CMK (cell line): Measurements from ENCODE around the gene PEDS1.
"Not testable (repeated sequence)": the region's sequence is repeated elsewhere in the genome, so short reads cannot be mapped to it uniquely, and the experiment has no call there.

Experiments
- DNase-seq: peaks from one replicate; pipeline ENCODE4 v3.0.0-alpha.2; 2010; ENCODE audit warnings: low read depth

The PEDS1 gene

GRCh38 chr20:50163570-50164317, 10.2 kb upstream of the PEDS1 start:
- DNase-seq = no peak

DNA sequence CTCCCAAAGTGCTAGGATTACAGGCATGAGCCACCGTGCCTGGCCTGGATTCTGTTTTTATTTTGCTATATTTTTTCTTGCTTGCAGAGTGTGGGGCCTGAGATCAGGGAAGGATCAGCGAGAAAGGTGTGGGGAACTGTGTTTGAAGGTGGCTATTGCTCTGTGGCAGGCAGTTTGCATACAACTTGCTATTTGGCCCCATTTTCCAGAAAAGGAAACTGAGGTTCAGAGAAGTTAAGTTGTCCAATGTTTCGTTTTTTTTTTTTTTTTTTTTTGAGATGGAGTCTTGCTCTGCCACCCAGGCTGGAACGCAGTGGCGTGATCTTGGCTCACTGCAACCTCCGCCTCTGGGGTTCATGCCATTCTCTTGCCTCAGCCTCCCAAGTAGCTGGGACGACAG, 8.0 kb upstream of the PEDS1 start:
- not testable (repeated sequence) for DNase-seq

DNA sequence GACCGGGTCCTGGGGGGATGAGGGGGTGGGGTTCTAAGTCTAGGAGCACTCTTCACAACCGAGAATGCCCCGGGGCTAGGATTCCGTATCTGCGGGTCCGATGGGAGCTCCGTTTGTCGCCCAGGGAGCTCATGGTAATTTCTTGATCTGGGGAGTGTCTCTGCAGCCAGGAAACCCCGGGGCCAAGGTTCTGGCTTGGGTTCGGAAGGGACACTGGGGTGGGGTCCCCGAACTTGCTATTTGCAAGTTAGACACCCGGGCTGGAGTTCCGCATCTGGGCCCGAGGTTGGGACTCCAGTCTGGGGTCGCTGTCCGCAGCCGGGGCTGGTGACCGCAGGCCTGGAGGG, 397 bp downstream of the PEDS1 start:
- DNase-seq = no peak

DNA sequence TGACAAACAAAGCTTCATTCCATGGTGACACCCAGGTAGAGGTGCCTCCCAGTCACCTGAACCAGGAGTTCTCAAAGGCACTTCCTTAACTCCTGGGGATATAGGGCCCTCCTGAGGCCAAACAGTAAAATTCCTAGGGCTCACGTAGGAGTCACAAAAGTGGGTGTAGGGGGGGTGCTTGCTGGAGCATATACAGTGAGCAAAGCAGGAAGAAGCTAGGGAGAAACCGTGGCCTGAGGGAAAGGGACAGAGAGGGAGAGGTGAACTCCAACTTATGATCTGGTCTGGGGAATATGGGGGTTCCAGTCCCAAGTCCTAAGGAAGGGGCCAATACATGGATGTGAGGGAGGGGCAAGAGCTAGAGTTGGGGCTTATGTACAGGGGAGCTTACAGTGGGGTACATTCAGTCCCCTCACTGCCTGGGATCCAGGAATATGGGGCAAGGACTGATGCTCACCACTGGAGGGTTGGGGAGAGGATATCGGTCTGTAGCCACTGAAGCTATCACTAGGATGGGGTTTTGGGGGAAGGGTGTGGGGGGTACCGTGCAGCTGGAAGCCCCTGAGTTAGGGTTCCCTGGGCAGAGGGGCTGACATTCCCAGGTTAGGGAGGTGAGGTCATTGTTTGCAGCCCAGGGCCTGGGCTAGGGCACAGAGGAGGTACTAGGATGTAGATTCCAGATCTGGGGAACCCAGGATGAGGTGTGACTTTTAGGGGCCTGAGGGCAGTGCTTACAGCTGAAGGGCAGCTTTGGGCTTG, 950 bp downstream of the PEDS1 start:
- DNase-seq = no peak

- no peak for DNase-seq
Measured at GRCh38 chr20:50151034-50151743, 2.3 kb downstream of the PEDS1 start.

DNA sequence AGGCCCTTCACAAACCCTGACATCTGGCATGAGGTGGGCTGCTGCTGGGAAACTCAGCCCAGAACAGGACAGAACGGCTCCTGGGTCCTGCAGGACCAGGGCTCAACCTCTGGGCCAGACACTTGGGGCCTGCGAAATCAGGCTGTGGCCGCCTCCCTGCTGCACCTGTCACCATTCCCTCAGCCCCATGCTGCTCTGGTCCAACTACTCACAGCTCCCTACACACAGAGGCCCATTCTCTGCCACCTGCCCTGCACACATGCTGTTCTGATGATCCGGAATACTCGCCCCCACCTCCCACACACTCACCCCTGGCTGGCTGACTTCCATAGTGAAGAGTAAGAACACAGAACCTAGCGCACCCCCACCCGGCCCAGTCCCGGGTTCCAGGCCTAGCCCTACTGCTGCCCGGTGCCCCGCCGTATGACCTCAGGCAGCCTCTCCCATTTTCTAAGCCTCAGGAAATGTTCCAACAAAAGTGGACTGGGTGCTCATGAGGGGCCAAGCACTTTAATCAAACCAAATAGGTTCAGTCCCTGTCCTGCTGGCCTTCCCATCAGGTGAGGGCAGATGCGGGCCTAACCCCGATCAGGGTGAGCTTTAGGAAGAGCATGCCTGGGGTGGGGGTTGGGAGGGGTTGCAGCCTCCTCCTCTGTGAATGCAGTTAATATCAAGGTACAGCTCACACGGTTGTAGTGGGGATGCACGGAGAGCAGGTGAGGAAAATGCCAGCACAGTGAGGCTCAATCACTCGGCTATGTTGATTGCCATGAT, 3.9 kb downstream of the PEDS1 start:
- no peak for DNase-seq

- peak; percentile 60 for DNase-seq
Measured at GRCh38 chr20:50146732-50147662, 6.5 kb downstream of the PEDS1 start.

- DNase-seq = no peak
Measured at GRCh38 chr20:50146214-50146613, 7.3 kb downstream of the PEDS1 start.

DNA sequence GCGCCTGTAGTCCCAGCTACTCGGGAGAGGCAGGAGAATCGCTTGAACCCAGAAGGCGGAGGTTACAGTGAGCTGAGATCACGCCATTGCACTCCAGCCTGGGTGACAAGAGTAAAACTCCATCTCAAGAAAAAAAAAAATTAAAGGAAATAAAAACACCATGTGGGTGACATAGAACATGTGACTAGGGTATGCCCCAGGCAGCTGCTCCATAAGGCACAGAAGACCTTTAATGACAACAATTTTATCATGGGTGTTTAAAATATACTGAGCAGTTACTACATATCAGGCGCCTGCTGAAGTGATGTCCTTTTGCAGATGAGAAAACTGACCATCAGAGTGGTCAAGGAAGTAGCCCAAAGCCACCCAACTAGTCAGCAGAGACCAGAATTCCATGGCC, 8.0 kb downstream of the PEDS1 start:
- no peak for DNase-seq

- no peak for DNase-seq
Measured at GRCh38 chr20:50144362-50144761, 9.2 kb downstream of the PEDS1 start.

- DNase-seq = no peak
Measured at GRCh38 chr20:50142812-50143211, 10.7 kb downstream of the PEDS1 start.

- DNase-seq = no peak
Measured at GRCh38 chr20:50141811-50142561, 11.5 kb downstream of the PEDS1 start.

DNA sequence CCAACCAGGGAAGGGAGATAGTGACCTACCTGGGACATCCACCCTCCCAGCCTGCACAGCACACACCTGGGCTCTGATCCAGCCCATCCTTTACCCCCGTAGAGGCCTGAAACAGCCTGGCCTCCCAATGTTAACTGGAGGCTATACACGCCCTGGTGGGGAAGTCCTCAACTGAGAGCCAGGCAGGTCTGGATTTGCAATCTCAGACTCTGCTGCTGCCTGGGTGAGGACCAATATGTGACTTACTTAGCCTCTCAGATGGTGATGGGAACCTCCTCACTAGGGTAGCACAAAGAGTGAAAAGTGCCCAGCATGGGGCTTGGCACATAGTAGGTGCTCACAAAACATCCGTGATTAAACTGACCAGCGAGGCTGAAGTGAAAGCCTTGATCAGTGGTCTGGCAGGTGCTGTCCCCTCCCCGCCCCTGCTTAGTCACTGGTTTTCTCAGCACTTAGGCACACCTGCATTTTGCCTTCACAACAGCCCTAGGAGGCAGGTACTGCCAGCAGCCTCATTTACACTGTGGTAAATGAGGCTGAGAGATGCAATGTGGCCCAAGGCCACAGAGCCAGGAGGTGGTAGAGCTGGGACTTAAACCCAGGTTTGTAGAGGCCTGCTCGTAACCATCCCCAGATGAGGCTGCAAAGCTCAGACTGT, 12.4 kb downstream of the PEDS1 start:
- DNase-seq = no peak

DNA sequence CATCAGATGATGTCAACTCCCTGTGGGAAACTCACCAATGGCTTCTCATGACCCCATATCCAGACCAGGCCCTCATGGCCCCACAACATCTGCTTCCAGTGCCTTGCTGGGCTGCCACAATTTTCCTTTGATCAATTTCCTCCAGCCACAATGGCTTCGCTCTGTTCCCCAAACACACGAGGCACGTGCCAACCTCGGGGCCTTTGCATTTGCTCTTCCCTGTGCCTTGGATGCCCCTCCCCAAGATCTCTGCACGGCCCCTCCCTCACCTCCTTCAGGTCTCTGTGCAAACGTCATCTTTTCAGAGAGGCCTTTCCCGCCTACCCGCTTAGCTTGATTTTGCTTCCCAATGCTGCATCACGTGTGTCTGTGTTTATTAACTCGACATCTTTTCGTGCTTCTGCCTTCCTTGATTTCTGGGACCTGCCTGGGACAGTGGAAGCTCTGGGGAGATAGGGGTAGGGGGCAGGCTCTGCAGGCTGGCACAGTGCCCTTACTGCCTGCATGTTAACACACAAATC, 13.1 kb downstream of the PEDS1 start:
- DNase-seq = no peak

DNA sequence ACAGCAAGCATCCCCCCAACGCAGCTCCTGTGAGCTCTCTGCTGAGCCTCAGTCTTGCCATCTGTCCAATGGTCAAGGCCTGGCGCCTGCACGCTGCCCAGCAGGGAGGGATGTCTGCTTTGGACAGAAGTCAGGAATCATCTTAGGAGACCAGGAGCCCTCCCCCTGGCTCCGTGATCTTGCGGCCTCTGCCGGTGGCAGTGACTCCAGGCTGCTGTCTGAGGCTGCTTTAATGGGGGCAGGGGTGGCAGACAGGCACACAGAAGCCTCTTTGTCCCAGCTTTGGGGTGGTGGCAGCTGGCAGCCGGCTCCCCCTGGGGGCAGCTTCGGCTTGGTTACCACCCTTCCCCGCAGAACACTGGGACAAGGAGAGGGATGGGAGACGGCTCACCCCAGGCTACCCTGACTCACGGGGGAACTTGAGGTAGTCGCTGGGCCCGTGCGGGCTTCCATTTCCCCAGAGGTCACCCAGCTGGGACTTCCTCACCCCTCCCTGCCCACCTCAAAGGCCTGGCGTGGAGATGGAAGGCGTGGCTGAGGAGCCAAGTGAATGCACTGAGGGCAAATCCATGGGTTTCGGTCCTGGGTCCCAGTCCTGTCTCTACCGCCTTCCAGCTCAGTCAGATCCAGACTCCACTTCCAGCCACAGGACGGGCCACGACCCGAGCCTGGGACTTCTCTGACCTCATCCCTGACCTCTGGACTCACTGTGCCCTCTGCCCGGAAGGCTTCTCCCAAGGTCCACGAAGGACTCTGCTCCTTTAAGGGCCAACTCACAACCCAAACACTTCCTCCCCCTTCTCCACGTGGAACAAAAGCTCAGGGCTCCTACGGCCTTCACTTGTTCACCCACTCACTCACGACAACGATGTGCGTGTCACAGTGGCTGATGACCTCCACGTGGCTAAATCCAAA, 14.8 kb downstream of the PEDS1 start:
- no peak for DNase-seq

DNA sequence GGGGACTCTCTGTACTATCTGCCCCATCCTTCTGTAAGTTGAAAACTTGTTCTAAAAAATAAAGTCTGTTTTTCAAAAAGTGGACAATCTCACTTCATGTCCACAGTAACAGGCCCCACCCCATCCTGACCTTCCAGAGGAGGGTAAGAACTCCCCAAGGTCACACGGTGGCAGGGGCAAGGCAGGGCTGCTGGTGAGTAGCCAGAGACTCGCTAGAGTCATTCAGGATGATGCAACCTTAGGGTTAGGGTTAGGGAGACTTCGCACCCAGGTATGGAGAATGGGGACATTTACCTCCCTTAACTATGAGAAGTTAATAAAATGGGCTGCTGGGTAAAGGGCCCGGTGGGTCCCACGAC, 15.4 kb downstream of the PEDS1 start:
- no peak for DNase-seq

- DNase-seq = not testable (repeated sequence)
Measured at GRCh38 chr20:50137702-50138101, 15.8 kb downstream of the PEDS1 start.

- no peak for DNase-seq
Measured at GRCh38 chr20:50136822-50137599, 16.5 kb downstream of the PEDS1 start.
